ENCODE data around the gene STOX2.

Gene STOX2

DNA sequence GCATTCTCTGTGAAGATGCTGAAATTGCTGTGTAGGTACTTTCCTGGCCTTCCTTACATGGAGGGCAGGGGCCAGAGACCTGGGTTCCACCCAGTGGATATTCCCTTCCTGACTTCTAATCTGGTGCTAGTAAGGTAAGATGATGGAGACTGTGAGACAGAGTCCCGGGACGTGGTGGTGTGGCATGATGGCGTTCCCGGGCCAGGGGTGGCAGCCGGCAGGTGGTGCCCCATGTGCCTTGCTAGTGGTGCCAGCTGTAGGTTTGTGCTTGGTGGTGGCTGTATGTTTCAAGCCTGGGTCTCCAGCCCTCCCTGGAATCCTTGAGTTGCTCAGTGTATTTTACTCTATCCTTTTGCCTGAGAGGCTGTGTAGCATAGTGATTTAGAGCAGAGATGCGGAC, 10.9 kb downstream of the STOX2 start:
- DNase-seq (ENCODE audit: low spot score): no peak
- ChIA-PET CTCF (no interaction called here), POLR2A (ENCODE audit: low non-redundant PET) (no interaction called here)
- no peak overlapping the region for H3K27ac ChIP-seq
- TF ChIP-seq, protein P1, sequence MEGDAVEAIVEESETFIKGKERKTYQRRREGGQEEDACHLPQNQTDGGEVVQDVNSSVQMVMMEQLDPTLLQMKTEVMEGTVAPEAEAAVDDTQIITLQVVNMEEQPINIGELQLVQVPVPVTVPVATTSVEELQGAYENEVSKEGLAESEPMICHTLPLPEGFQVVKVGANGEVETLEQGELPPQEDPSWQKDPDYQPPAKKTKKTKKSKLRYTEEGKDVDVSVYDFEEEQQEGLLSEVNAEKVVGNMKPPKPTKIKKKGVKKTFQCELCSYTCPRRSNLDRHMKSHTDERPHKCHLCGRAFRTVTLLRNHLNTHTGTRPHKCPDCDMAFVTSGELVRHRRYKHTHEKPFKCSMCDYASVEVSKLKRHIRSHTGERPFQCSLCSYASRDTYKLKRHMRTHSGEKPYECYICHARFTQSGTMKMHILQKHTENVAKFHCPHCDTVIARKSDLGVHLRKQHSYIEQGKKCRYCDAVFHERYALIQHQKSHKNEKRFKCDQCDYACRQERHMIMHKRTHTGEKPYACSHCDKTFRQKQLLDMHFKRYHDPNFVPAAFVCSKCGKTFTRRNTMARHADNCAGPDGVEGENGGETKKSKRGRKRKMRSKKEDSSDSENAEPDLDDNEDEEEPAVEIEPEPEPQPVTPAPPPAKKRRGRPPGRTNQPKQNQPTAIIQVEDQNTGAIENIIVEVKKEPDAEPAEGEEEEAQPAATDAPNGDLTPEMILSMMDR (conservative IDR thresholded peaks at IDR 0.05; ENCODE audit: low read depth): no peak

DNA sequence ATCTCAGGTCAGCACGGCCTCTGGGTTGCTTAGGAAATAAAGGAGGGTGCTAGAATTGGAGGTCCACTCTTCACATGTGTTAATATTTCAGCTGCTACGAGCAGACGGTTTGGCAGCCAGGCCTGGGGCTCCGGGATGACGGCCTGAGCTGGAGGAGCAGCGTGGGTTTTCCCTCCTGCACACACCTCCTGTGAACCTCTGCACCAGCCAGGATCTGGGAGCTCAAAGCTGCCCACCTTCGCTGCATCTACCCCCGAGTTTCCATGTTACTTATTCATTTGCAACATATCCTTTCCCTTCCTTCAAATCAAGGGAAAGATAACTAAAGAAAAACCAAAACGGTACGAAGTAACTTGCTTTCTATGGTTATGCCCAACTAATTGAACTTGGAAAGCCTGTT, 13.6 kb downstream of the STOX2 start:
- H3K27ac ChIP-seq: no peak overlapping the region
- TF ChIP-seq, protein P1 (conservative IDR thresholded peaks at IDR 0.05; ENCODE audit: low read depth): no peak
- POLR2A ChIA-PET (ENCODE audit: low non-redundant PET): no interaction called here
- no peak for DNase-seq (ENCODE audit: low spot score)
- CTCF ChIA-PET: no interaction called here

DNA sequence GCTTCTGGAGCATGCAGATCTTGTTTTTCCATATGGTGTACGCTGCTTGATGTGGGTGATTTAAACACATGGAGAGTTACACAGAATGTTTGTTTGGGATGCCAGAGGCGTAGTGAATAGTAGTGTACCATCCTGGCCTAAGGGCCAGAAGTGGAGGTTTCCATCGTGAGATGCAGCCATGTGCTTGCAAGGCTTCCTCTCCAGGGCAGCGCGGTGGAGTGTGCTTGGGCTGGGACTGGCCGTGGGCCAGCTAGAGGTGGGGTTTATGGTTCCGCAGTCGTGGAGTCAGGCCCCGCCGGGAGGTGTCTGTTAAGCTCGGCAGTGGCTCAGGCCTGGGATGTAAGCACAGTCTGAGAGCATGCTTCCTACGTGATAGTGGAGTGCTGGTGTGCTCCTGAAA, 14.0 kb downstream of the STOX2 start:
- no peak overlapping the region for H3K27ac ChIP-seq
- TF ChIP-seq, protein P1 (conservative IDR thresholded peaks at IDR 0.05; ENCODE audit: low read depth): no peak
- POLR2A ChIA-PET (ENCODE audit: low non-redundant PET): no interaction called here
- DNase-seq (ENCODE audit: low spot score): no peak
- CTCF ChIA-PET: interaction anchor here (0.6 kb wide), 1 partner anchor 49 kb away, joined by 3 read pairs; no protein-coding TSS in a partner anchor

DNA sequence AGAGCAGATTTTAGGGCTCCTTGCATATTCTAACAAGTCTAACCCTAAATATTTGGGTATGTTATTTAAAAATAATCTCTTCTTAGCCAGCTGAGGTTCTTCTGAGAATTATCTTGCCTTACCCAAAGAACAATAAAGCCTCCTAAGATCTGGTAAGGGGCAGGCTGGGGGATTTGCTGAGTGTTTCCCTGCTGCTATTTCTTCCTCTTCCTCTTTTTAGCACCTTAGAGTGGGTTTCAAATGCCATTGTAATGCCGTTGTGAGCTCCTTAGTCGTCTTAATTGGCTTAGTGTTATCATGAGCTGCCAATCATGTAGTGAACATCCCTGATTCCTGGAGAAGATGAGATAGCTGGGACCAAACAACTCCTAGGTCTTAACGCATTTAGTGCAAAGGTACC, 15.4 kb downstream of the STOX2 start:
- no peak for DNase-seq (ENCODE audit: low spot score)
- TF ChIP-seq, protein P1 (conservative IDR thresholded peaks at IDR 0.05; ENCODE audit: low read depth): no peak
- ChIA-PET CTCF (no interaction called here), POLR2A (ENCODE audit: low non-redundant PET) (no interaction called here)
- H3K27ac ChIP-seq: no peak overlapping the region

DNA sequence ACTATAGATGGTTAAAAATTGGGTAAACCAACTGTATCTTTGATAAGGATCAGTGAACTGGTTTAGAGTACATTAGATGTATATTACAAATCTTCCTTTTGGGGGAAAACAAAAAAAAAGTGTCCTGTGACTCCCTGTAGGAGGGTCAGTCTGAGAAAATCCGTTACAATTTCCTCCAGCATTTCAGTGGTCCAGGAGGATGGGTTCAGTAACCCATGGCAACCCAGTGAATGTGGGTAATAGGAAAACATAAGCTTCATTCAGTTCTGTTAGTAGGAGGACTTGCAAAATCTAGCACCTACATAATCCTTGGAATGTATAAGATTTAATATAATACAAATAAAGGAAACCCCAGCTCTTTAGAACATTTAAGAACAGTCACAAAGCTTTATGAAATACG, 16.2 kb downstream of the STOX2 start:
- H3K27ac ChIP-seq: no peak overlapping the region
- no peak for DNase-seq (ENCODE audit: low spot score)
- ChIA-PET POLR2A (ENCODE audit: low non-redundant PET) (no interaction called here), CTCF (interaction anchor here (0.7 to 0.9 kb wide), 2 partner anchors 130 to 179 kb away, joined by 3 to 5 read pairs; no protein-coding TSS in a partner anchor)
- TF ChIP-seq, protein P1 (conservative IDR thresholded peaks at IDR 0.05; ENCODE audit: low read depth): no peak

DNA sequence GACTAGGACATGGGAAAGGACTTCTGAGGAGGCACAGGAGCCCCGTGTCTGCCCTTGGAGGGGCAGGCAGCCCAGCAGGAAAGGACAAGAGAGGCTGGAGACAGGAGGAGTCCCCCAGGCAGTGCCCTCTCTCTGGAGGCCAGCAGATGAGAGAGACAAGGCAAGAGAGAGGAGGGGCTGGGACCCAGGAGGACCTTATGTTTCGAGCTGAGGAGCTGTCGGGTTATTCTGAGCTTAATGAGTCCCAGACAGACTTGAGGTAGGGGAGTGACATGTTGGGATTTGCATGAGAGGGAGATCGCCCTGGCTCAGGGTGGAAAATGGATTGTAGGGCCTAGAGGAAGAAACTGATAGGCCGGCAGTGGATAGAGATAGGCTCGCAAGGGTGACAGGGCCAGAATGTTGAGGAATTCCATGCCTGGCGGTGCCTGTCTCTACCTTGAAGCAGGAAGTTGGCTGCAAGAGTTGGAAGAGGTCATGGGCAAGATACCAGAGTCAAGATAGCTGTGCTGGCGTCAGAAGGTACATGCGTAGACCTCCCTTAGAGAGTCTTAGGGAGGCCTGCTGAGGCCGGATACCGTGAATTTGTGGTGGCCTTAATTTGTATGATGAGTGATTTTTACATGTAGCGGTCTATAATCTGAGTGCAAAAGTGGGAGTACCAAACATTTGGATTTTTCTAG, 19.4 kb downstream of the STOX2 start:
- DNase-seq (ENCODE audit: low spot score): no peak
- CTCF ChIA-PET: no interaction called here
- H3K27ac ChIP-seq: no peak overlapping the region
- TF ChIP-seq, protein P1 (conservative IDR thresholded peaks at IDR 0.05; ENCODE audit: low read depth): no peak
- POLR2A ChIA-PET (ENCODE audit: low non-redundant PET): no interaction called here

All from RWPE1 (cell line).